AG04450 (cell line): ENCODE results near the gene STRADB. TPM values are rescaled to one million over a fixed set of nuclear protein-coding genes. Genes with fewer than 3 reads are reported as not detected.
"Not testable (repeated sequence)": the region's sequence is repeated elsewhere in the genome, so short reads cannot be mapped to it uniquely, and the experiment has no call there.

Experiments
- CTCF ChIA-PET: fragments of 300-600, 350-600 bp; formaldehyde crosslinking; extraction: SDS; loops from one replicate; lab custom pipeline; 2022; ENCODE audit warnings: antibody characterized with exemption, inconsistent platforms; lab: Charles Lee
- POLR2A ChIA-PET: fragments of 350-600 bp; formaldehyde crosslinking; extraction: SDS; loops from one replicate; lab custom pipeline; 2021; ENCODE audit warnings: antibody characterized with exemption, inconsistent platforms; lab: Yijun Ruan, JAX
- DNase-seq: peaks from one replicate; pipeline ENCODE4 v3.0.0-alpha.2; 2011; ENCODE audit warnings: low read depth, low spot score
- H3K27ac ChIP-seq: one replicate; pipeline ENCODE4 v1.5.1; 2012; ENCODE audit warnings: low read depth, low read length, control low read depth
- H3K27me3 ChIP-seq: one replicate; pipeline ENCODE4 v1.6.0; 2012; ENCODE audit warnings: low read length; ENCODE audit not compliant: control insufficient read depth, insufficient read depth
- H3K4me3 ChIP-seq: 2 replicates; pipeline ENCODE4 v1.5.1; 2011; ENCODE audit warnings: mild to moderate bottlenecking, low read depth, low read length, control low read depth
- H3K9me3 ChIP-seq: 2 replicates; pipeline ENCODE4 v1.5.1; 2012; ENCODE audit warnings: low read length; ENCODE audit not compliant: control insufficient read depth, insufficient read depth
- polyA plus RNA-seq: library from polyadenylated mRNA; depleted of rRNA; stranded (reverse); fragments of >200 nt; gene quantifications from 2 replicates; pipeline ENCODE4 v1.2.3, GENCODE V29; 2011
- TF ChIP-seq, protein P1 (sequence below): IDR thresholded peaks from 2 replicates; pipeline ENCODE4 v1.5.1; 2011; ENCODE audit warnings: low read depth, low read length, control low read depth, inconsistent platforms

STRADB gene
- polyA plus RNA-seq, 1 experiment, result 34.7 TPM

DNA sequence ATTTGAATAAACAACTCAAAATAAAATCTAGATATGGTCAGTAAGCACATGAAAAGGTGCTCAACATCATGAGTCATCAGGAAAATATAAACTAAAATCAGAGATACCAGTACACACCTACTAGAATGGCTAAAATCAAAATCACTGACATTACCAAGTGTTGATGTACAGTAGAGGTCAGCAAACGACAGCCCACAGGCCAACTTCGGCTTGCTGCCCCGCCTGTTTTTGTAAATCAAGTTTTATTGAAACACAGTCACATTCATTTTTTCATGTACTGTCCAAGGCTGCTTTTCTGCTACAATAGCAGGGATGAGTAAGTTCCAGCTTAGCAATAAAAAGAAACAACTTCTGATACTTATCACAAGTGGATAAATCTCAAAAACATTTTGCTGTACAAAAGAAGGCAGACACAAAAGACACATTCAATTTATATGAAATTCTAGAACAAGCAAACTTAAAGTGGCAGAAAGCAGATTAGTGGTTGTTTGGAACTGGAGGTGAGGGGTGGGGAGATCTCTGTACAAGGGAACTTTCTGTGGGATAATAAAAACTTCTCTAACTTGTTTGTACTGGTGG, 32.4 kb upstream of the STRADB start:
- TF ChIP-seq, protein P1, sequence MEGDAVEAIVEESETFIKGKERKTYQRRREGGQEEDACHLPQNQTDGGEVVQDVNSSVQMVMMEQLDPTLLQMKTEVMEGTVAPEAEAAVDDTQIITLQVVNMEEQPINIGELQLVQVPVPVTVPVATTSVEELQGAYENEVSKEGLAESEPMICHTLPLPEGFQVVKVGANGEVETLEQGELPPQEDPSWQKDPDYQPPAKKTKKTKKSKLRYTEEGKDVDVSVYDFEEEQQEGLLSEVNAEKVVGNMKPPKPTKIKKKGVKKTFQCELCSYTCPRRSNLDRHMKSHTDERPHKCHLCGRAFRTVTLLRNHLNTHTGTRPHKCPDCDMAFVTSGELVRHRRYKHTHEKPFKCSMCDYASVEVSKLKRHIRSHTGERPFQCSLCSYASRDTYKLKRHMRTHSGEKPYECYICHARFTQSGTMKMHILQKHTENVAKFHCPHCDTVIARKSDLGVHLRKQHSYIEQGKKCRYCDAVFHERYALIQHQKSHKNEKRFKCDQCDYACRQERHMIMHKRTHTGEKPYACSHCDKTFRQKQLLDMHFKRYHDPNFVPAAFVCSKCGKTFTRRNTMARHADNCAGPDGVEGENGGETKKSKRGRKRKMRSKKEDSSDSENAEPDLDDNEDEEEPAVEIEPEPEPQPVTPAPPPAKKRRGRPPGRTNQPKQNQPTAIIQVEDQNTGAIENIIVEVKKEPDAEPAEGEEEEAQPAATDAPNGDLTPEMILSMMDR, result no peak
- DNase-seq, result no peak
- H3K27ac ChIP-seq, result no peak overlapping the region
- H3K9me3 ChIP-seq, result no peaks in the 10 kb centered on the region
- no peak overlapping the region for H3K4me3 ChIP-seq
- CTCF ChIA-PET, result interaction anchor here (1.0 kb wide), 1 partner anchor 187 kb away, joined by 3 read pairs; no protein-coding TSS in a partner anchor
- no peaks in the 10 kb centered on the region for H3K27me3 ChIP-seq
- POLR2A ChIA-PET, result no interaction called here

DNA sequence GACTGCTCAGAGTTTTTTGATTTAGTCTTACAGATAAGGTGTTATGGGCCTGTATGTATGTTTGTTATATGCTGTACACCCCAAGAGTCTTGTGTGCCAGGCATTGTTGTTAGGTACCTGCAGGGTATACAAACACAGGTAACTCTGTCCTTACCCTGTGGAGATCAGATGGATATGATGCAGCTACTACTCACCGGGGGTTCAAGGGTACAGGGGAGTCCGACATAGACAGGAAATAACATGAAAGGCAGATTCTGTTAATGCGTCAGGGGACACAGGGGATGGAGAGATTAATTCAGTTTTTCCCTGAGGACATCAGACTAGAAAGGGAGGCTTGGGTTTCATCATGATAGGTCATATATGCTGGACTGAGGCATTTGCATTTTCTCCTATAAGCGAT, 31.6 kb upstream of the STRADB start:
- DNase-seq, result no peak
- POLR2A ChIA-PET, result no interaction called here

DNA sequence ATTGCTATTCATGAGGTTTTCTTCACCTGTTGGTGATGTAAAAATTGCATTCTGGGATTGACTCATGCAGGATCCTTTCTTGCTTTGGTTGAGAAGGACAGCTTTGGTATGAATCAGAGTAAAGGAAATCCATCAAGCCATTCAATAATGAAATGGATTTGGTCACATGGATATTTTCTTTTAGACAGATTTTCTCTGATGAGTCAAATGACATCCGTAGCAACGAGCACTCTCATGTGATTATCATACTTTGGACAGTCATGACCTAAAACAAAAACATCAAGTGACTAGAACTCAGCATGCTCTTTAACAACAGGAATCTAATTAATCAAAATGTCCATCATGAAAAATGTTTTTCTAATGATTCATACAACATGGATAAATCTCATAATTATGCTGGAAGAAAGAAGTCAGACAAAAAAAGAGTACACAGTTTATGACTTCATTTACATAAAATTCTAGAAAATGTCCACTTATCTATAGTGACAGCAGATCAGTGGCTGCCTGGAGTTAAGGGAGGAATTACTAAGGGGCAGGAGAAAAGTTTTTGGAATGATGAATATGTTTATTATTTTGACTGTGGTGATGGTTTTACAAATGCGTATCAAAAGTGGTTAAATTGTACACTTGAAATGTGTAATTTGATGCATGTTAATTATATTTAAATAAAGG, 31.0 kb upstream of the STRADB start:
- Histone ChIP-seq H3K4me3 (no peak overlapping the region), H3K27ac (no peak overlapping the region), H3K27me3 (no peaks in the 10 kb centered on the region), H3K9me3 (no peaks in the 10 kb centered on the region)
- POLR2A ChIA-PET, result no interaction called here
- DNase-seq, result no peak
- TF ChIP-seq, protein P1, result no peak
- CTCF ChIA-PET, result no interaction called here

More for the DNA sequence above, 31.6 kb upstream of the STRADB start:
- H3K27ac ChIP-seq, result no peak overlapping the region
- CTCF ChIA-PET, result no interaction called here
- TF ChIP-seq, protein P1, result no peak
- no peak overlapping the region for H3K4me3 ChIP-seq
- no peaks in the 10 kb centered on the region for H3K9me3 ChIP-seq
- H3K27me3 ChIP-seq, result no peaks in the 10 kb centered on the region

DNA sequence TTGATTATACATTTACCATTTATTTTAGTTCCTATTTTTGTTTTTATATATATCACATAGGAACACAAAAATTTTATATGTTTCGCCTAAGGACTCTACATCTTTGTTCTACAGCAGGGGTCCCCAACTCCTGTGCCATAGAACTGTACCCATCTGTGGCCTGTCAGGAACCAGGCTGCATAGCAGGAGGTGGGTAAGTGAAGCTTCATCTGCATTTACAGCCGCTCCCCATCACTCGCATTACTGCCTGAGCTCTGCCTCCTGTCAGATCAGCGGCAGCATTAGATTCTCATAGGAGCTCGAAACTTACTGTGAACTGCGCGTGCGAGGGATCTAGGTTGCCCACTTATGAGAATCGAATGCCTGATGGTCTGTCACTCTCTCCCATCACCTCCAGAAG, 25.6 kb upstream of the STRADB start:
- POLR2A ChIA-PET, result no interaction called here
- CTCF ChIA-PET, result no interaction called here
- H3K27ac ChIP-seq, result no peak overlapping the region
- TF ChIP-seq, protein P1, result no peak
- no peak overlapping the region for H3K4me3 ChIP-seq
- peaks cover 3% of the 10 kb centered on the region; the same call in 1 of the 2 replicates for H3K9me3 ChIP-seq
- no peak for DNase-seq
- H3K27me3 ChIP-seq, result no peaks in the 10 kb centered on the region

DNA sequence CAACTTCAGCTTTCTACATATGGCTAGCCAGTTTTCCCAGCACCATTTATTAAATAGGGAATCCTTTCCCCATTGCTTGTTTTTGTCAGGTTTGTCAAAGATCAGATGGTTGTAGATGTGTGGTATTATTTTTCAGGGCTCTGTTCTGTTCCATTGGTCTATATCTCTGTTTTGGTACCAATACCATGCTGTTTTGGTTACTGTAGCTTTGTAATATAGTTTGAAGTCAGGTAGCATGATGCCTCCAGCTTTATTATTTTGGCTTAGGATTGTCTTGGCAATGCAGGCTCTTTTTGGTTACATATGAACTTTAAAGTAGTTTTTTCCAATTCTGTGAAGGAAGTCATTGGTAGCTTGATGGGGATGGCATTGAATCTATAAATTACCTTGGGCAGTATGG, 23.2 kb upstream of the STRADB start:
- H3K4me3 ChIP-seq, H3K9me3 ChIP-seq, POLR2A ChIA-PET, H3K27me3 ChIP-seq, H3K27ac ChIP-seq, CTCF ChIA-PET, DNase-seq: not testable (repeated sequence)

DNA sequence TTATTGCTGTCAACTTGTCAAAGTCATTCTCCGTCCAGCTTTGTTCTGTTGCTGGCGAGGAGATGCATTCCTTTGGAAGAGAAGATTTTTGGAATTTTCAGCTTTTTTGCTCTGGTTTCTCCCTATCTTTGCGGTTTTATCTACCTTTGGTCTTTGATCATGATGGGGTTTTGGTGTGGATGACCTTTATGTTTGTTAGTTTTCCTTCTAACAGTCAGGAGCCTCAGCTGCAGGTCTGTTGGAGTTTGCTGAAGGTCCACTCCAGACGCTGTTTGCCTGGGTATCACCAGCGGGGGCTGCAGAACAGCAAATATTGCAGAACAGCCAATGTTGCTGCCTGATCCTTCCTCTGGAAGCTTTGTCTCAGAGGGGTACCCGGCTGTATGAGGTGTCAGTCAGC, 21.7 kb upstream of the STRADB start:
- CTCF ChIA-PET, H3K27ac ChIP-seq, H3K4me3 ChIP-seq, H3K9me3 ChIP-seq, DNase-seq, POLR2A ChIA-PET, H3K27me3 ChIP-seq: not testable (repeated sequence)

DNA sequence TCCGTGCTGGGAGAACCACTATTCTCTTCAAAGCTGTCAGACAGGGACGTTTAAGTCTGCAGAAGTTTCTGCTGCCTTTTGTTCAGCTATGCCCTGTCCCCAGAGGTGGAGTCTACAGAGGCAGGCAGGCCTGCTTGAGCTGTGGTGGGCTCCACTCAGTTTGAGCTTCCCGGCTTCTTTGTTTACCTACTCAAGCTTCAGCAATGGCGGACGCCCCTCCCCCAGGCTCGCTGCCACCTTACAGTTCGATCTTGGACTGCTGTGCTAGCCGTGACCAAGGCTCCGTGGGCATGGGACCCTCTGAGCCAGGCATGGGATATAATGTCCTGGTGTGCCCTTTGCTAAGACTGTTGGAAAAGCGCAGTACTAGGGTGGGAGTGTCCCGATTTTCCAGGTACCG, 21.2 kb upstream of the STRADB start:
- H3K9me3 ChIP-seq, POLR2A ChIA-PET, H3K27me3 ChIP-seq, DNase-seq, CTCF ChIA-PET, H3K27ac ChIP-seq, H3K4me3 ChIP-seq: not testable (repeated sequence)
